Measurements from ENCODE around the gene HS1BP3.

Gene HS1BP3

DNA sequence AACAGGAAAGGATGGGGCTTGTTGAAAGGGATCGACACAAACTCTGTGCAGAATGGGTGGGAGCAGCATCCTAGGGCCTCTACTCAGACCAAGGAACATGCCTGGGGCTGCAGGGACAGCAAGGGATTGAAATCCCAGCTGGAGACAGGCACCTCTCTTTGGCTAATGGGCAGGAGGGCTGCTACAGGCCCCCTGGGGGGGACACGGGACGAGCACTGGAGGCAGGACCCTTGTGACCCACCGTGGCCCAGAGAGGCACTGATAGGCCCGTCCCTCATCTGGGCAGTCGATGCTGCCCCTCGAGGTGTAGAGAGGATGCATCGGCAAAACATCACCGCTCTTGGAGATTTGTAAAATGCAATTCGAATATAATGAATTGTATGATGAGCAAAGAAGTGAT is 5.1 kb downstream of the HS1BP3 start:
- no peak for DNase-seq (ENCODE audit: low read depth)

- no peak for DNase-seq (ENCODE audit: low read depth)
Observed at GRCh38 chr2:20645301-20645701, 5.6 kb downstream of the HS1BP3 start.

- no peak for DNase-seq (ENCODE audit: low read depth)
Observed at GRCh38 chr2:20643826-20644225, 7.1 kb downstream of the HS1BP3 start.

DNA sequence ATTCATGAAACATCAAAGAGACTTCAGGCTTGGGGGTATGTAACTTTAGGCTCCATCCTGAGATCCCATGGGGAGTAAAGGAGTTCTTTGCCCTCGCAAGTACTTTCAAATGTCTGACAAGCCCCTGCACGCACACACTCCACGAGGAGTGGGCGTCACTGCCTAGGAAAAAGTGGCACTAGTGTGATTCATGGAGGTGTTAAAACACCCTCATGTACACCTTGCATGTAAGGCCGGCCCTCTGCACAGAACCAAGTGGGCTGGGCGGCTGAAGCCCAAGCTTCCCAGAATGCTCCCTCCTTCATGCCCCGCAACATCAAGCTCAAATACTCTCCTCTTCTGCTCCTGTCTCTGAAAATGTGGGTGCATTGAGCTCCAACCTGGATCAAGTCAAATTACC is 7.8 kb downstream of the HS1BP3 start:
- DNase-seq (ENCODE audit: low read depth): no peak

DNA sequence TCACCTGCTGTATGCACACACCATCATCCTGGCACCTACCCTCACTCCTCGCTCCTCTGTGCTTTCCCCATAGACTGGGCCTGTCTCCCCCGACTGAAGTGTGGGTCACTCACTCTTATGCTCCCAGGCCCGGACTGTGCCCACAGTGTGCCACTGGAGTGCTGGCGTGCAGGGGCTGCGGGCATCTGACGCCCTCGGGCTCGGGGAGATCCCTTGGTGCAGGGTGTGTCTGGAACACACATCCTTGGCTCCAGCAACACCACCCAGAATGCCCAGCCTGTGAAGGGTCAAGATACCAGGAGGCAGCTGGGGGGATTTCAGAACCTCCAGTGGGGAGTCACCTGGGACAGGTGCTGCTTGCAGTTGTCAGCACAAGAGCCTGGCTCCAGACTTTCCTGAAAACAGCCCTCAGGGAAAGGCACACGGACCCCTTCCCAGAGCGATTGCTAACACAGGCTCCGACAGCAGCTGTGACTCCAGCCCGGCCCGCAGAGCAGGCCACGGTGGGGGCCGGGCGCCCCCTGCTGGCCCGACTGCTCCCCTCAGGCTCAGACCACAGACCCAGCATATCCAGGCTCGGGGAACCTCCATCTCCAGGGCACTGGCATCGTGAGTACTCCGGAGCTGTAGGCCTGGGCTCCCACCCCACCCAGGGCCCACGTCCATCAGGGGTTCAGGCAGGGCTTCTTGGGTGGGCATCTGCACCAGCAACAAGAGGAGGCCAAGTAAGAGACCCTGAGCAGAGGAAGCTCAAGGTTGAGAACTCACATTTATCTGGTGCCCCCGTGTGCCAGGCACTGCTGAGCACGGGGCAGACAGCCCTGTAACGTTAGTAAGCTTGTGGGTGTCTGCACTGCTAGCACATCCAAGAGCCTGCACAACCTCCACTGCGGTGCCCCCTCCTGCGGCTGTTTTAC is 8.6 kb downstream of the HS1BP3 start:
- peak; percentile 66 for DNase-seq (ENCODE audit: low read depth)

DNA sequence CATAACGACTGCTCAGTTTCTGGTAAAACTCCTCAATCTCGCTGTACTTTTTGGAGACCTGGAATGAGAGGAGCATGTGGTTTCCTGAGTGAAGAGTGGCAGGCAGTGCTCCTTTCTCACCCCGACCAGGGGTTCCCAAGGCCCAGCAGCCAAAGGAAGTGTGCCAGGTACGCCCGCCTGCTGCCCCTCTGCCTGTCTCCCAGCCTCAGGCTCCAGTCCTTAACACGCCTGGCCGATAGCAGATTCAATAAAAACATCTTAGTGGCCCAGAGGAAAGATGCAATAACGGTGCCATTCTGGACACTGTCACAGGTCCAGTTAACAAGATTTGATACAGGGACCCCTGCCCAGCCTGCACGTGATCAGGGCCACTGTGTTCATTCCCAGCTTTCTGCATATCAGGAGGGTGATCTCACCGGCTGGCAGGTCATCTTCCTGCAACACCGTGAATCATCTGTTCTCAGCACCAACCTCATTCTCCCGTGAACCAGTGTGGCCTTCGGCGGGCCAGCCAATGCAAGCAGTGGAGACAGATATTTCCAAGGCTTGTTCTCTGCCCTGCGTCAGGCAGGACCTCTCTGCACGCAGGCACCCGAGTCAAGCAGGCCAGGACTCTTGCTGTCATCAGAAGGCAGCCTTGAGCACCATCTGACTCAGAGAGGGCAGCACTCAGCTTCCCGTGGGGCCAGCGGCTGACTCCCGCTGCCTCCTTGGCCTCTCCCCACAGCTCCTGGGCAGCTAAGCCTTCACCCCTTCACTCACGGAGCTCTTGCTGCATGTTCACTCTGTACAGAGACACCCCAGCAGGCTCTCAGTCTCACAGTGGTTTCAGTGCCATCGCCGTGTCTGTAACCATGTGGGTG is 9.5 kb downstream of the HS1BP3 start:
- DNase-seq (ENCODE audit: low read depth): no peak

DNA sequence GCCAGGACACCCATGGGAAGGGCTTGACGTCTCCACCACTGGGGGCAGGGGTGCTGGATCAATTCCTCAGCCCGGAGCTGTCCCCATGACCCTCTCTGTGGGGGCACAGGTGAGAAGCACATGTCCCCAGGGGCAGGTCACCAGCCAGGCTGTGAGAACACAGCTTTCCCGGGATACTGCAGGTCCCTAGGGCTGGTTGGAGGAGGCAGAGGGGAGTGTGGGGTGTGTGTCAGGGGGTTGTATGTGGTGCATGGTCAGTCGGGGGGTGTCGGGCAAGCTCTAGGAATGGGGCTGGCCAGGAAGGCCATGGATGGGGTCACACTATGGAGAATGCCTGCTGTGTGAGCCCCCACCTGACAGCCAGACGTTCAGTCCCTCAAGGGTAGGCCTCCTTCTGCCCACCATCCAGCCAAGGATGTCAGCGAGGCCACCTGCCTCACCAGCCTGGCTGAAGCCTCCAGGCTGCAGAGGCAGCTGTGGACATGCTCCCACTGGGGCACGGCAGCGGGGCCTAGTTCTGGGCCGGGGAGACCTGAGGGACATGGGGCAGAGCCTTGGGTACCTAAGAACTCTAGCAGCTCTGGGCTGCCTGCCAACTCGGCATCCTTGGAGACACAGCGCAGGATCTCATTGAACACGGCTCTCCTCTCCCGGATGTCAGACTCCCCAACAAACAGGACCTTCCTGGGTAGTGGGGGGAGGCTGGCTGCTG is 10.3 kb downstream of the HS1BP3 start:
- DNase-seq (ENCODE audit: low read depth): no peak

DNA sequence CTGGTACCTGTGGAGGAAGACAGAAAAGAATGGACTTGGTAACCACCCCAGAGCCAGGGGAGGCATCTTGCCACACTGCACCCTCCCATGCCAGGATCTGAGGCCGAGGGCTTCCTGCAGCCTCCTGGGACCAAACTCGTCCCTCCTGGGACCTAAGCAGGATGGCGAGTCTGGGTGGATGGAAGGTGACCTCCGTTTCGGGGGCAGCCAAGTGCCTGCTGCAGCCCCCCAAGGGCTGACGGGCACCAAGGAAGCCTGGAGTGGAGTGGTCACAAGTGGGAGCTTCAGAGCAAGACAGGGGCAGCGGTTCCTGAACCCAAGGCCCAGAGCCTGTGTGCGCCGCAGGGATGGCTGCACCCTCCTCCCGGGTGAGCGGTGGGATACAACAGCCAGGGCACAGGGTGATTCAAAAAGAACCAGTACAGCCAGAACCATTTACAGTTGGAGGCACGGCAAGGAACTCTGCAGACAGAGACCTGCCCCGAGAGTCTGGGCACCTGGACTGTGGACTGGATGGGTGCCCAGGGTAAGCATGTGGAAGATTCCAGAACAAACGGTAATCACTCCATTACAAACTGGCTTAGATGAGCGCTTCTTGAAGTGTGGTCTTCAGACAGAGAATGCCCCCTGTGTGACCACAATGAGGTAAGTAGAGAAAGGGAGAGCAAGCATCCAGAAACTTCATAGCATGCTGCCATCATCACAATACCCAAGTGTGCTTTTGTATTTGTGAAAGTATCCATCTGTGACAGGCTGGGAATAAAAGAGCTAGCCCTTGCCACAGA is 12.1 kb downstream of the HS1BP3 start:
- DNase-seq (ENCODE audit: low read depth): no peak

GRCh38 chr2:20638014-20638413 is 12.9 kb downstream of the HS1BP3 start:
- no peak for DNase-seq (ENCODE audit: low read depth)

DNA sequence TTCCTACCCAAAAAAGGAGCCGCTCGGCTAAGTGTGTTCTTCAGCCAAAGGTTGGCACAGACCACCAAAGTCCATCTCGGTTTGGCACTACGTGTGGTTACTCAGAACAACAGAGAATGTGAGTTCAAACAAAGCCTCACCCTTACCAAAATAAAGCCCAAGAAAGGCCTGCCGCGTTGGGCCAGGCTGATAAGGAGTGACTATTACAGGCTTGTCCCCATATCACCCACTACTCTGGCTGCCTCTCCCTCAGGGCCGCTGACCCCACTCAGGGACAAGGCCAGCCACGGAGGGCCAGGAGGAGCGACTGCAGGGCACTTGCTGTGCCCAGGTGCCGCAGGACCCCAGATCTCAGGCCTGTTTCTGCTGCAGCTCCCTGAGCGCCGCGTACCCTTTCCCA is 13.8 kb downstream of the HS1BP3 start:
- DNase-seq (ENCODE audit: low read depth): no peak

DNA sequence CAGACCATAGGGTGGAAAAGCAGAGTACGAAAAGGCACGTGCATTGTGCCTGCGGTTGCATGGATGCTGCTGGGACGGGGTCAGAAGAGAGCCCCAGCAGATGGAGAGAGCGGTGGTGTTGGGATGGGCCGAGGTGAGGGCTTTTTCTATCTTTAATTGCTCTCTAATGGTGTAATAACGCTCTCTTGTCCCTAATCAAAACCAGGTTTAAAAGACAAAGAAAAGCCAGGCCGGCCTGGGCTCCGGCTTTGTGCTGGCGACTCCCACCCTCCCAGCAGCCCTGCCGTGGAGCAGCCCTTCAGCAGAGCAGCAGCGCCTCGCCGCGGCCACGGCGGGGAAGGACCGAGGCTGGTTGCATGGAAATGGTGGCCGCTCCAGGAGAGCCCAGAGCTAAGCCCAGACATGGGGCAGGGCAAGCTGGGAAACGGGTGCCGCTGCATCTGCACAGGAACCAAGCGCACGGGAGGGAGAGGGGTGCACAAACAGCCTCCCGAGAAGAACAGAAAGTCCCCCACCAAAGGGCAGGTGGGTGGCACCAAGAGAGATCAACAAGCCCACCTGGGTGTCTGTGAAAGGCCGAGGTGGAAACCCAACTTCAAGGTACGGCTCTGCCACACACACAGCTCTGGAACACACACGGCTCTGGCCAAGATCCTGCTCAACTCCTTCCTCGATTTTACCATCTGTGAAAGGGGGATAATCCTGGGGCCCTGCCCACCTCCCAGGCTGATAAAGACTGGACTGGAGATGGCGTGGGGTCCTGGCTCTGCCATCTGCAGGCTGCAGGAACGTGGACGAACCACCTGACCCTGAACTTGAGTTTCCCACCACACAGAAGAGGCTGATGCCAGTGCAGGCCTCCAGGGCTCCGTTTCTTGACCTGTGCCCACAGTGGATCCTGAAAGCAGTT is 15.0 kb downstream of the HS1BP3 start:
- DNase-seq (ENCODE audit: low read depth): peak; percentile 9

DNA sequence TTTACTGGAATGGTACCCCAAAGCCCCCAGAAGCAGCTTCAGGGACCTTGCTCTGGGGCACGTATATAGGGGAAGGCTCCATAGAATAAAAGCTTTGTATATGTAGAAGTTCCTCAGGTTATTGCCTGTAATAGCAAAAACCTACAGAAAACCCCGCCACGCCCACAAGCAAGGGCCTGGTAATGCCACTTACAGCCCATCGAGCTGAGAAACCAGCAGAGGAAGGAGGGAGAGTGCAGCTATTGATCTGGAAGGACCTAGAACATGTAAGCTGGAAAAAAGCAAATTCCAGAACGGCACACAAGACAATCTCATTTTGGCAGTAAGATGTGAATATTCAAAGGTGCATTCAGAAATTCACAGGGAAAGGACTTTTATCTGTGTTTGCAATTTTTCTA is 15.8 kb downstream of the HS1BP3 start:
- DNase-seq (ENCODE audit: low read depth): no peak

- no peak for DNase-seq (ENCODE audit: low read depth)
Observed at GRCh38 chr2:20634507-20635112, 16.3 kb downstream of the HS1BP3 start.

- no peak for DNase-seq (ENCODE audit: low read depth)
Observed at GRCh38 chr2:20633794-20634506, 16.9 kb downstream of the HS1BP3 start.

DNA sequence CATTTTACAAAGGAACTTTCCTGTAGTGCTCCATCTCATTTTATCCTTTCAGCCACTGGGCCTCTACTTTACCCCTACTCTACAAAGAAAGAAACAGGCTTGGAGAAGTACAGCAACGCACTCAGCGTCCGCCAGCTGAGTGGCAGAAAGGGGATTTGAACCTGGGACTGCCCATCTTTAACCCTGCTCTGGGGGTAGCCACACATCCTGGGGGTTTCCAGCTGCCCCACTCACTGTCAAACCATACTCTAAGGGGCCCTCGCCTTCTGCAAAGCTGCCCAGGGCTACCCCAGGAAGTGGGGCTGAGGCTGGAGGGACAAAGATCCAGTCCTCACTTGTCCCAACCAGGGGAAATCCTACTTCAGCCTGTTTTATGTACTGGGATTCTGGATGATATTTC is 17.9 kb downstream of the HS1BP3 start:
- DNase-seq (ENCODE audit: low read depth): no peak

DNA sequence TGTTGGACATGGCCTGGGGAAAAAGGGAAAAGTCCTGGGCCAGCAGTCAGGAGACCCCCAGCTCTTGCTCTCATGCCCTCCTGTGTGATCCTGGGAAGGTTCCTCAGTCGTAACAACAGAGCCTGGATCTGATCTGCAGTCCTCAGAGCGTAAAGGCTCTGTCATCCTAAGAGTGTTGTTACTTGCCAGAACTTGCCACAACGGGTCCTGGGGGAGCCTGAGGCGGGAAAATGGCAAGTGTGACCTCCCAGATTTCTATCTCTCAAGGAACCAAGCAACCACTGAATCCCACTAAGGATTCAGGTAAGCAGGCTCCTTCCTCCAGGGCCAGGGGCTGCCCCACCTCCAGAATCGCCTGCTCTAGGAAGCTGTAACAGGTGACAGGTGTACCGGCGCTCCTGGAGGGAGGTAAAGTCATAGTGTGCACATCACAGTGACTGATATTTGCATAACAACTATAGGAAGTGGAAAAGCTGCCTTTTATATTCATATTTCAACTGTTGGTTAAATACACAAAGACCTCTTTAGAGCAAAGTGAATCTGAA is 18.4 kb downstream of the HS1BP3 start:
- DNase-seq (ENCODE audit: low read depth): no peak

DNA sequence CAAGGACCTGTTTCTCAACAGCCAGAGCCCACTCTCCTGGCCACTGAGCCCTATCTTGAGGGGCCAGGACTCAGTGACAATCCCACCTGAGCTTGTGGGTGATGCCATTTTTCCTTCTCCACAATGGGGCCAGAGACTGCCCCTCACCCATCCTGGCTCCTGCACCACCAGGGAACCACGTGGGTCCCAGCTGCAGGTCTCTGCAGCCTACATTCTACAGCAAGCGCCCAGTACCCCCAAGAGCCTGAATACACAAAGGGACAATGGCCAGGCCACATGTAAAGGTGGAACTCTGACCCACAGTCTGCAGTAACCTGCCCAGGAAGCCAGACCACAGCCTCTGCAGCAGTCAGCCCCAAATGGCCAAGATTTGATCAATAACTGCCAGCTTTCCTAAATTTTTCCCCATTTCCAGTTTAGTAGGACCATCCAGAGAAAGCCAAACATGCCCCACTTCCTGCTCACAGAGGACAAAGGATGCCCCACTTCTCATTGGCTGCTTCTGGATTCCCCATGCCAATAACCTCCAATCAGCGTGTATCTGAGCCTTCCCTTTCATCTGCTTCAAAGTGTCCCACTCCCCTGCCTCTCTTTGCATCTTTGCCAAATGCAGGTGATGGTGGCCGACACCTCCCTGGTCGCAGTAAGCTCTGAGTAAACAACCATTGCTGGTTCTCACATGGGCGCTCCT is 19.1 kb downstream of the HS1BP3 start:
- no peak for DNase-seq (ENCODE audit: low read depth)

GRCh38 chr2:20630967-20631366 is 19.9 kb downstream of the HS1BP3 start:
- DNase-seq (ENCODE audit: low read depth): no peak

Data from activated T-cell treated with anti-CD3 and anti-CD28 coated beads for 24 hours (primary cell).